Stomach (tissue), 9 donors: ENCODE measurements around the gene HOXD4. TPM values are rescaled to one million over a fixed set of nuclear protein-coding genes. Genes with fewer than 3 reads are reported as not detected.

ENCODE experiments used
- DNase-seq, 2 donors: peaks; one replicate each; pipeline versions ENCODE4 v3.0.0 to v3.0.0-alpha.2; 2013 to 2019
- H3K27ac ChIP-seq, 5 donors: fragments of 200-600 bp in 4 of 5; sonication (generic) in 4 of 5; one replicate each; pipeline ENCODE4 v1.5.1; 2013 to 2019; ENCODE audit warnings: mild to moderate bottlenecking in 1 of 5, moderate library complexity in 1 of 5
- H3K27me3 ChIP-seq, 3 donors: fragments of 200-600 bp; sonication (generic); one replicate each; pipeline ENCODE4 v1.5.1; 2017 to 2019; ENCODE audit warnings: mixed run types in 1 of 3
- H3K36me3 ChIP-seq, 4 donors: fragments of 200-600 bp; sonication (generic); 1 replicate in 3 of 4; 2 replicates in 1 of 4; pipeline ENCODE4 v1.5.1; 2016 to 2019
- H3K4me1 ChIP-seq, 4 donors: fragments of 200-600 bp; sonication (generic); one replicate each; pipeline ENCODE4 v1.5.1; 2016 to 2019
- H3K4me3 ChIP-seq, 4 donors: fragments of 200-600 bp; sonication (generic) in 3 of 4; one replicate each; pipeline ENCODE4 v1.5.1; 2016 to 2019; ENCODE audit warnings: mild to moderate bottlenecking in 1 of 4
- H3K9me3 ChIP-seq, 4 donors: fragments of 200-600 bp; sonication (generic); one replicate each; pipeline ENCODE4 v1.5.1; 2016 to 2019
- CTCF ChIP-seq, 7 experiments: fragments of 450-650 bp in 4 of 7; fragments of 200-600 bp in 3 of 7; sonication (generic) in 3 of 7; IDR thresholded peaks; one replicate each; pipeline ENCODE4 v1.5.1; 2016 to 2019; ENCODE audit warnings: antibody characterized with exemption in 7 of 7, control low read depth in 2 of 7, mild to moderate bottlenecking in 1 of 7
- EP300 ChIP-seq: sonication (generic); formaldehyde crosslinking; IDR thresholded peaks from one replicate; pipeline ENCODE4 v1.6.1; 2017; ENCODE audit warnings: antibody characterized with exemption
- POLR2A ChIP-seq, 4 donors: fragments of 450-650 bp; IDR thresholded peaks; one replicate each; pipeline ENCODE4 v1.6.1; 2016; ENCODE audit warnings: antibody characterized with exemption in 4 of 4, control low read depth in 2 of 4, mild to moderate bottlenecking in 1 of 4, moderate library complexity in 1 of 4
- POLR2AphosphoS5 ChIP-seq, 3 donors: sonication (generic); formaldehyde crosslinking; IDR thresholded peaks; one replicate each; pipeline ENCODE4 v1.6.1; 2016; ENCODE audit warnings: antibody characterized with exemption in 3 of 3
- WGBS, 5 donors: extraction: QIAGEN DNeasy Blood & Tissue Kit in 3 of 5; methylation state at CpG; one replicate each; pipeline versions ENCODE4 v1.1.5 to v1.1.7; 2013 to 2018; 5-methylcytosine and 5-hydroxymethylcytosine counted together
- intact Hi-C: fragments of 100-400 bp; cut with DNase I; formaldehyde crosslinking; loops from one replicate; pipeline ENCODE4 v1.15.1; 2023; ENCODE audit warnings: low total_unique reads
- polyA plus RNA-seq, 3 donors: library from polyadenylated mRNA; stranded (reverse); fragments of 200-250 nt; gene quantifications; one replicate each; pipeline ENCODE4 v1.2.3, GENCODE V29; 2013
- total RNA-seq, 5 donors: library from RNA; depleted of rRNA; stranded (reverse); fragments of >200 nt; gene quantifications; one replicate each; pipeline versions ENCODE4 v1.1.0 to v1.2.3, GENCODE V29; 2014 to 2016
- donor health status: healthy with polysubstance abuse.
- donor health status: Bipolar disorder and iron deficiency.
- donor health status: healthy.

The HOXD4 gene
- total and polyA plus RNA-seq, 8 donors, result 0.25 to 9.6 (median 1.6) TPM; not detected in 4

- 9 to 20% (median 15%) methylated on average over 29 to 53 of the region's 53 CpGs for WGBS, 5 donors
- DNase-seq, result no peak
- Histone ChIP-seq H3K27ac (no peak overlapping the region), H3K36me3 (no peaks in the 10 kb centered on the region), H3K9me3 (peaks cover 0 to 23% (median 5%) of the 10 kb centered on the region in 4 donors), H3K4me1 (peaks cover 11 to 26% (median 19%) of the 10 kb centered on the region in 4 donors), H3K27me3 (peaks cover 64 to 100% (median 97%) of the 10 kb centered on the region in 3 donors), H3K4me3 (peak overlapping the region in 3 of 4 donors; percentile 39 to 47 (median 41))
- TF ChIP-seq CTCF (IDR thresholded peaks at IDR 0.05), result no peak
- no peak for TF ChIP-seq EP300
- no peak for TF ChIP-seq POLR2A (IDR thresholded peaks at IDR 0.05)
- TF ChIP-seq POLR2AphosphoS5 (IDR thresholded peaks at IDR 0.05), result no peak
- intact Hi-C loops, result loop anchor here (10.0 kb wide), 1 partner anchor 533 kb away; no protein-coding TSS in a partner anchor
These were observed 29.9 kb upstream of the HOXD4 start for GRCh38 chr2:176121190-176122051.

GRCh38 chr2:176122052-176122682, 29.2 kb upstream of the HOXD4 start:
- peaks cover 11 to 28% (median 20%) of the 10 kb centered on the region in 4 donors for H3K4me1 ChIP-seq
- 2 to 9% (median 7%) methylated on average over 21 to 47 of the region's 47 CpGs for WGBS, 5 donors
- H3K27ac ChIP-seq, result peak overlapping the region in 1 of 5 donors; percentile 66
- intact Hi-C loops, result loop anchor here (10.0 kb wide), 1 partner anchor 533 kb away; no protein-coding TSS in a partner anchor
- H3K4me3 ChIP-seq, result peak overlapping the region; percentile 38 to 47 (median 40)
- peaks cover 57 to 100% (median 95%) of the 10 kb centered on the region in 3 donors for H3K27me3 ChIP-seq
- no peak for TF ChIP-seq CTCF (IDR thresholded peaks at IDR 0.05)
- TF ChIP-seq POLR2A (IDR thresholded peaks at IDR 0.05), result no peak
- TF ChIP-seq EP300, result no peak
- TF ChIP-seq POLR2AphosphoS5 (IDR thresholded peaks at IDR 0.05), result no peak
- H3K36me3 ChIP-seq, result no peaks in the 10 kb centered on the region
- DNase-seq, result no peak
- H3K9me3 ChIP-seq, result peaks cover 0 to 23% (median 1%) of the 10 kb centered on the region in 4 donors

- intact Hi-C loops, result loop anchor here (10.0 kb wide), 1 partner anchor 532 kb away; no protein-coding TSS in a partner anchor
- Histone ChIP-seq H3K4me1 (peaks cover 11 to 32% (median 21%) of the 10 kb centered on the region in 4 donors), H3K36me3 (no peaks in the 10 kb centered on the region), H3K27me3 (peaks cover 50 to 100% (median 90%) of the 10 kb centered on the region in 3 donors), H3K27ac (peak within 1 kb of the TSS in 2 of 5 donors; percentile 57 to 66), H3K4me3 (peak within 1 kb of the TSS; percentile 38 to 47 (median 40)), H3K9me3 (peaks cover 0 to 23% (median 0%) of the 10 kb centered on the region in 4 donors)
- no peak for TF ChIP-seq POLR2AphosphoS5 (IDR thresholded peaks at IDR 0.05)
- TF ChIP-seq EP300, result no peak
- TF ChIP-seq POLR2A (IDR thresholded peaks at IDR 0.05), result no peak
- TF ChIP-seq CTCF (IDR thresholded peaks at IDR 0.05), result no peak
- 1 to 11% (median 4%) methylated on average over 42 to 84 of the region's 84 CpGs for WGBS, 5 donors
- peak in 1 of 2 donors; percentile 72 for DNase-seq
These were observed 28.5 kb upstream of the HOXD4 start, which contains the start of gene HOXD9 for GRCh38 chr2:176122683-176123410. TSS of gene HOXD9 (plus strand) at chr2:176122719. CDS start at chr2:176122769, 50 bp downstream.
